Measurements from ENCODE around the gene IER5L.

The IER5L gene

GRCh38 chr9:129174724-129175514 lies 3.1 kb downstream of the IER5L start:
- in situ Hi-C loops (cut with HindIII; ENCODE audit: low pct_ligation_motif_present, low sequenced_read_pairs): loop anchor here (25.0 kb wide), 1 partner anchor 162 kb away; no protein-coding TSS in a partner anchor
- DNase-seq: peak; percentile 76
- TF ChIP-seq CTCF (IDR thresholded peaks at IDR 0.05; ENCODE audit: low read depth, low read length, missing control alignments): peak; percentile 17
- Histone ChIP-seq H3K27me3 (replicated peaks) (no peaks in the 10 kb centered on the region), H3K4me3 (ENCODE audit: low read depth, low read length) (peak overlapping the region; percentile 94), H3K36me3 (replicated peaks) (peaks cover 9% of the 10 kb centered on the region), H3K27ac (peak overlapping the region; percentile 97)

- H3K27ac ChIP-seq: peak overlapping the region; percentile 97
These were observed 3.8 kb downstream of the IER5L start for GRCh38 chr9:129174102-129174723.

GRCh38 chr9:129173296-129174101 lies 4.6 kb downstream of the IER5L start:
- in situ Hi-C loops (cut with HindIII; ENCODE audit: low pct_ligation_motif_present, low sequenced_read_pairs): loop anchor here (25.0 kb wide), 1 partner anchor 164 kb away; no protein-coding TSS in a partner anchor
- H3K27ac ChIP-seq: peak overlapping the region; percentile 97
- no peak for TF ChIP-seq CTCF (IDR thresholded peaks at IDR 0.05; ENCODE audit: low read depth, low read length, missing control alignments)
- H3K36me3 ChIP-seq (replicated peaks): peaks cover 9% of the 10 kb centered on the region
- H3K4me3 ChIP-seq (ENCODE audit: low read depth, low read length): peak overlapping the region; percentile 94
- no peak for DNase-seq
- H3K27me3 ChIP-seq (replicated peaks): no peaks in the 10 kb centered on the region

More at GRCh38 chr9:129174102-129174723, 3.8 kb downstream of the IER5L start:
- TF ChIP-seq CTCF (IDR thresholded peaks at IDR 0.05; ENCODE audit: low read depth, low read length, missing control alignments): peak; percentile 89
- H3K36me3 ChIP-seq (replicated peaks): peaks cover 9% of the 10 kb centered on the region
- in situ Hi-C loops (cut with HindIII; ENCODE audit: low pct_ligation_motif_present, low sequenced_read_pairs): loop anchor here (25.0 kb wide), 1 partner anchor 163 kb away; no protein-coding TSS in a partner anchor
- H3K27me3 ChIP-seq (replicated peaks): no peaks in the 10 kb centered on the region
- H3K4me3 ChIP-seq (ENCODE audit: low read depth, low read length): peak overlapping the region; percentile 94
- peak; percentile 84 for DNase-seq

- no peak for TF ChIP-seq CTCF (IDR thresholded peaks at IDR 0.05; ENCODE audit: low read depth, low read length, missing control alignments)
- Histone ChIP-seq H3K4me3 (ENCODE audit: low read depth, low read length) (no peak overlapping the region), H3K36me3 (replicated peaks) (peaks cover 9% of the 10 kb centered on the region), H3K27me3 (replicated peaks) (no peaks in the 10 kb centered on the region), H3K27ac (no peak overlapping the region)
- no peak for DNase-seq
- in situ Hi-C loops (cut with HindIII; ENCODE audit: low pct_ligation_motif_present, low sequenced_read_pairs): loop anchor here (25.0 kb wide), 1 partner anchor 164 kb away; no protein-coding TSS in a partner anchor
These were observed 5.2 kb downstream of the IER5L start for GRCh38 chr9:129172816-129173215.

- peaks cover 9% of the 10 kb centered on the region for H3K36me3 ChIP-seq (replicated peaks)
- in situ Hi-C loops (cut with HindIII; ENCODE audit: low pct_ligation_motif_present, low sequenced_read_pairs): loop anchor here (25.0 kb wide), 1 partner anchor 165 kb away; no protein-coding TSS in a partner anchor
- no peak for DNase-seq
- no peaks in the 10 kb centered on the region for H3K27me3 ChIP-seq (replicated peaks)
- H3K27ac ChIP-seq: no peak overlapping the region
- no peak for TF ChIP-seq CTCF (IDR thresholded peaks at IDR 0.05; ENCODE audit: low read depth, low read length, missing control alignments)
- no peak overlapping the region for H3K4me3 ChIP-seq (ENCODE audit: low read depth, low read length)
These were observed 5.9 kb downstream of the IER5L start for GRCh38 chr9:129171993-129172751.
